Hematopoietic multipotent progenitor cell treated with erythropoietin and hydrocortisone succinate and interleukin-3 and kit ligand, for 8 days (in vitro differentiated cells): ENCODE results near the gene KCND1.
"Not testable (repeated sequence)": the region's sequence is repeated elsewhere in the genome, so short reads cannot be mapped to it uniquely, and the experiment has no call there.

ENCODE experiments used
- DNase-seq: peaks from one replicate; pipeline ENCODE4 v3.0.0-alpha.2; 2015

KCND1 gene

GRCh38 chrX:48971249-48972219, at the start of gene KCND1:
Gene KCND1 (minus strand): TSS chrX:48971844. CDS start chrX:48970271, 1,573 bp downstream.
- DNase-seq: no peak

- no peak for DNase-seq
Measured at GRCh38 chrX:49019599-49020249, 48.1 kb upstream of the KCND1 start.

GRCh38 chrX:49019050-49019449, 47.4 kb upstream of the KCND1 start:
- DNase-seq: no peak

- no peak for DNase-seq
Measured at GRCh38 chrX:49003696-49004095, 32.1 kb upstream of the KCND1 start.

GRCh38 chrX:49002091-49002935, 30.7 kb upstream of the KCND1 start, which contains the start of gene GRIPAP1:
Gene GRIPAP1 (minus strand): TSS chrX:49002264. CDS start chrX:49002229, 35 bp downstream.
- DNase-seq: peak; percentile 91

- DNase-seq: peak; percentile 64
Measured at GRCh38 chrX:49001521-49002090, 30.0 kb upstream of the KCND1 start.

- no peak for DNase-seq
Measured at GRCh38 chrX:49000636-49001035, 29.0 kb upstream of the KCND1 start.

- DNase-seq: no peak
Measured at GRCh38 chrX:48999030-48999429, 27.4 kb upstream of the KCND1 start.

GRCh38 chrX:48998391-48998790, 26.7 kb upstream of the KCND1 start:
- DNase-seq: no peak

- DNase-seq: no peak
Measured at GRCh38 chrX:48997865-48998264, 26.2 kb upstream of the KCND1 start.

GRCh38 chrX:48997455-48997854, 25.8 kb upstream of the KCND1 start:
- no peak for DNase-seq

GRCh38 chrX:48996969-48997368, 25.3 kb upstream of the KCND1 start:
- DNase-seq: no peak

- no peak for DNase-seq
Measured at GRCh38 chrX:48992341-48992740, 20.7 kb upstream of the KCND1 start.

GRCh38 chrX:48989483-48989882, 17.8 kb upstream of the KCND1 start:
- no peak for DNase-seq

- DNase-seq: no peak
Measured at GRCh38 chrX:48983896-48984295, 12.3 kb upstream of the KCND1 start.

GRCh38 chrX:48983081-48983480, 11.4 kb upstream of the KCND1 start:
- no peak for DNase-seq

- no peak for DNase-seq
Measured at GRCh38 chrX:48981178-48981577, 9.5 kb upstream of the KCND1 start.

GRCh38 chrX:48980341-48980740, 8.7 kb upstream of the KCND1 start:
- DNase-seq: not testable (repeated sequence)

GRCh38 chrX:48978226-48978625, 6.6 kb upstream of the KCND1 start:
- DNase-seq: no peak

GRCh38 chrX:48976086-48976485, 4.4 kb upstream of the KCND1 start:
- no peak for DNase-seq

GRCh38 chrX:48975541-48975940, 3.9 kb upstream of the KCND1 start:
- DNase-seq: no peak

- DNase-seq: no peak
Measured at GRCh38 chrX:48975041-48975440, 3.4 kb upstream of the KCND1 start.

- DNase-seq: no peak
Measured at GRCh38 chrX:48974574-48974973, 2.9 kb upstream of the KCND1 start.
